ENCODE measurements around the gene OR5A1. TPM values are rescaled to one million over a fixed set of nuclear protein-coding genes. Genes with fewer than 3 reads are reported as not detected.

OR5A1 gene
- total and polyA plus RNA-seq, 2 donors (not counting 3 experiments of a cell fraction or from before 2014, with no cell fraction given): not detected

DNA sequence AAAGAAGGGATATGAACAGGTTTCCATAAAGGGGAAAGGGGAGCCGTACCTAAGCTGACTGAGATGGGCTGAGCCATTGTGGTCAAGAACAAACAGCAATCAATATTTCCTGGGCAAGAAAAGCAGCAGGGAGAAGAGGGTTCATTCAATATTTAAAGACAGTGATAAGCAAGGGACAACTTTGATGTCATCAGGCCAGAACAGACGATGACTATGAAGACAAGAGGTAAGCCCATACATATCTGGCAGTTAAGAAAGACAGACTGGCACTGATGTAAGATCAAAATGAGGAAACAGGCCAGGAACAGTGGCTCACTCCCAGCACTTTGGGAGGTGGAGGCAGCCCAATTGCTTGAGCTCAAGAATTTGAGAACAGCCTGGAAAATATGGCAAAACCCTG is 12.4 kb upstream of the OR5A1 start:
- Histone ChIP-seq H3K27ac (ENCODE audit: insufficient read depth, low read depth, low read length) (no peak overlapping the region), H3K9me1 (replicated peaks; ENCODE audit: control insufficient read depth, extremely low read depth, insufficient read depth, low read length) (no peaks in the 10 kb centered on the region), H4K20me1 (replicated peaks; ENCODE audit: control insufficient read depth, extremely low read depth, insufficient read depth, low read length) (no peaks in the 10 kb centered on the region), H3K9ac (replicated peaks; ENCODE audit: extremely low read depth, insufficient read depth, low read length) (no peak overlapping the region), H3K79me2 (ENCODE audit: control insufficient read depth, insufficient read depth, low read length) (no peaks in the 10 kb centered on the region), H3K9me3 (replicated peaks; ENCODE audit: control insufficient read depth, insufficient read depth, low read length) (no peaks in the 10 kb centered on the region), H3K4me2 (ENCODE audit: insufficient read depth, low read length) (no peak overlapping the region), H3K36me3 (ENCODE audit: control insufficient read depth in 2 of 2, extremely low read depth in 1 of 2, insufficient read depth in 2 of 2, low read length in 2 of 2) (no peaks in the 10 kb centered on the region), H3K27me3 (ENCODE audit: control insufficient read depth in 2 of 2, insufficient read depth in 2 of 2, low read length in 2 of 2) (peaks cover 0 to 2% of the 10 kb centered on the region in 2 experiments), H3K4me3 (replicated peaks in 1 of 3; ENCODE audit: insufficient read depth in 1 of 3, low read depth in 1 of 3, low read length in 3 of 3) (no peak overlapping the region), H2AFZ (ENCODE audit: low read depth, low read length) (no peak overlapping the region), H3K4me1 (ENCODE audit: control insufficient read depth, extremely low read depth, insufficient read depth, low read length) (no peaks in the 10 kb centered on the region)
- ChIA-PET CTCF (no interaction called here), POLR2A (no interaction called here)
- no TSS peak for BruUV-seq (replicated peaks)
- no peak for TF ChIP-seq POLR2AphosphoS5 (IDR thresholded peaks at IDR 0.05; ENCODE audit: insufficient read depth, low read depth, low read length)
- TF ChIP-seq POLR2A (IDR thresholded peaks at IDR 0.05; ENCODE audit: low read depth, low read length): no peak
- no peak for TF ChIP-seq GATA2 (IDR thresholded peaks at IDR 0.05; ENCODE audit: insufficient read depth, insufficient read length, low read depth, low read length)
- TF ChIP-seq, protein P1, sequence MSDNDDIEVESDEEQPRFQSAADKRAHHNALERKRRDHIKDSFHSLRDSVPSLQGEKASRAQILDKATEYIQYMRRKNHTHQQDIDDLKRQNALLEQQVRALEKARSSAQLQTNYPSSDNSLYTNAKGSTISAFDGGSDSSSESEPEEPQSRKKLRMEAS (IDR thresholded peaks at IDR 0.05; ENCODE audit: insufficient read depth, insufficient read length): no peak
- no peak for TF ChIP-seq MYC (IDR thresholded peaks at IDR 0.05; ENCODE audit: low read depth, low read length)
- no peak for TF ChIP-seq FOS (IDR thresholded peaks at IDR 0.05; ENCODE audit: borderline replicate concordance, insufficient read depth, low read length)
- TF ChIP-seq JUN (IDR thresholded peaks at IDR 0.05; ENCODE audit: borderline replicate concordance, insufficient read depth, insufficient read length, low read depth): no peak
- TF ChIP-seq, protein P2, sequence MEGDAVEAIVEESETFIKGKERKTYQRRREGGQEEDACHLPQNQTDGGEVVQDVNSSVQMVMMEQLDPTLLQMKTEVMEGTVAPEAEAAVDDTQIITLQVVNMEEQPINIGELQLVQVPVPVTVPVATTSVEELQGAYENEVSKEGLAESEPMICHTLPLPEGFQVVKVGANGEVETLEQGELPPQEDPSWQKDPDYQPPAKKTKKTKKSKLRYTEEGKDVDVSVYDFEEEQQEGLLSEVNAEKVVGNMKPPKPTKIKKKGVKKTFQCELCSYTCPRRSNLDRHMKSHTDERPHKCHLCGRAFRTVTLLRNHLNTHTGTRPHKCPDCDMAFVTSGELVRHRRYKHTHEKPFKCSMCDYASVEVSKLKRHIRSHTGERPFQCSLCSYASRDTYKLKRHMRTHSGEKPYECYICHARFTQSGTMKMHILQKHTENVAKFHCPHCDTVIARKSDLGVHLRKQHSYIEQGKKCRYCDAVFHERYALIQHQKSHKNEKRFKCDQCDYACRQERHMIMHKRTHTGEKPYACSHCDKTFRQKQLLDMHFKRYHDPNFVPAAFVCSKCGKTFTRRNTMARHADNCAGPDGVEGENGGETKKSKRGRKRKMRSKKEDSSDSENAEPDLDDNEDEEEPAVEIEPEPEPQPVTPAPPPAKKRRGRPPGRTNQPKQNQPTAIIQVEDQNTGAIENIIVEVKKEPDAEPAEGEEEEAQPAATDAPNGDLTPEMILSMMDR (IDR thresholded peaks at IDR 0.05; ENCODE audit: extremely low read depth in 1 of 2, insufficient read depth in 1 of 2, low read depth in 1 of 2, low read length in 2 of 2): no peak
- no peak for TF ChIP-seq EZH2 (IDR thresholded peaks at IDR 0.05; ENCODE audit: borderline replicate concordance, low read depth, low read length, severe bottlenecking)
- intact Hi-C loops (cut with micrococcal nuclease) (no loop called here), dilution Hi-C loops (cut with MboI; ENCODE audit: extremely low pct_ligation_motif_present, low sequenced_read_pairs) (no loop called here)
- DNase-seq (ENCODE audit: low read depth, low spot score): no peak
- FAIRE-seq: no peak

Measured in endothelial cell of umbilical vein (primary cell).